GM18870 (cell line): ENCODE measurements around the gene FOCAD.

Experiments
- ATAC-seq: cut with Tn5 transposase; IDR thresholded peaks from one replicate; pipeline ENCODE4 v1.9.1; 2021; ENCODE audit warnings: moderate library complexity; ENCODE audit not compliant: unreplicated experiment

Gene FOCAD

GRCh38 chr9:20870115-20870514, 186.1 kb downstream of the FOCAD start:
- ATAC-seq: no peak

GRCh38 chr9:20872340-20872977, 188.4 kb downstream of the FOCAD start:
- ATAC-seq: no peak

GRCh38 chr9:20873240-20873865, 189.3 kb downstream of the FOCAD start:
- no peak for ATAC-seq

- ATAC-seq: no peak
Observed at GRCh38 chr9:20880271-20880670, 196.2 kb downstream of the FOCAD start.

- ATAC-seq: no peak
Observed at GRCh38 chr9:20880675-20881074, 196.6 kb downstream of the FOCAD start.

GRCh38 chr9:20884985-20885593, 201.0 kb downstream of the FOCAD start:
- ATAC-seq: no peak

GRCh38 chr9:20898885-20899554, 215.0 kb downstream of the FOCAD start:
- ATAC-seq: no peak

- ATAC-seq: no peak
Observed at GRCh38 chr9:20903212-20903611, 219.2 kb downstream of the FOCAD start.

- ATAC-seq: no peak
Observed at GRCh38 chr9:20904995-20905394, 220.9 kb downstream of the FOCAD start.

GRCh38 chr9:20906326-20906725, 222.3 kb downstream of the FOCAD start:
- ATAC-seq: no peak

- no peak for ATAC-seq
Observed at GRCh38 chr9:20908461-20908860, 224.4 kb downstream of the FOCAD start.

- no peak for ATAC-seq
Observed at GRCh38 chr9:20914556-20914955, 230.5 kb downstream of the FOCAD start.

GRCh38 chr9:20921362-20921761, 237.3 kb downstream of the FOCAD start:
- no peak for ATAC-seq

- ATAC-seq: no peak
Observed at GRCh38 chr9:20925256-20926045, 241.4 kb downstream of the FOCAD start.

GRCh38 chr9:20929276-20929675, 245.2 kb downstream of the FOCAD start:
- ATAC-seq: no peak

- no peak for ATAC-seq
Observed at GRCh38 chr9:20930836-20931235, 246.8 kb downstream of the FOCAD start.

GRCh38 chr9:20940447-20941173, 256.6 kb downstream of the FOCAD start:
- peak; percentile 21 for ATAC-seq

GRCh38 chr9:20941174-20941690, 257.2 kb downstream of the FOCAD start:
- peak; percentile 92 for ATAC-seq

- ATAC-seq: no peak
Observed at GRCh38 chr9:20944507-20944906, 260.4 kb downstream of the FOCAD start.

GRCh38 chr9:20945269-20945668, 261.2 kb downstream of the FOCAD start:
- no peak for ATAC-seq
